Islet precursor cell (in vitro differentiated cells): Measurements from ENCODE around the gene MLC1.
A peak's percentile ranks its signal among the peaks of the same experiment; 100 is the strongest.
"Not testable (repeated sequence)": the region's sequence is repeated elsewhere in the genome, so short reads cannot be mapped to it uniquely, and the experiment has no call there.

Experiments
- DNase-seq: peaks from one replicate; pipeline ENCODE4 v3.0.0-alpha.2; 2018

The MLC1 gene

GRCh38 chr22:50101870-50102565, 16.8 kb upstream of the MLC1 start:
- no peak for DNase-seq

GRCh38 chr22:50098052-50098451, 12.8 kb upstream of the MLC1 start:
- no peak for DNase-seq

DNA sequence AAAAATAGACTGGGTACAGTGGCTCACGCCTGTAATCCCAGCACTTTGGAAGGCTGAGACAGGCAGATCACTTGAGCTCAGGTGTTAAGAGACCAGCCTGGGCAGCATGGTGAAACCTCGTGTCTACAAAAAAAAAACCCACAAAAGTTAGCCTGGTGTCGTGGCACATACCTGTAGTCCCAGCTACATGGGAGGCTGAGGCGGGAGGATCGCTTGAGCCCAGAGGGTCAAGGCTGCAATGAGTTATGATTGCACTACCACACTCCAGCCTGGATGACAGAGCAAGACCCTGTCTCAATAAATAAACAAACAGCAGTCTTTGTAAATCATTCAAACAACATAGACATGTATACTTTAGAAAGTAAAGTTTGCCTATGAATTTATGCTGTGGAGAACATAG, 7.1 kb upstream of the MLC1 start:
- DNase-seq, result no peak

DNA sequence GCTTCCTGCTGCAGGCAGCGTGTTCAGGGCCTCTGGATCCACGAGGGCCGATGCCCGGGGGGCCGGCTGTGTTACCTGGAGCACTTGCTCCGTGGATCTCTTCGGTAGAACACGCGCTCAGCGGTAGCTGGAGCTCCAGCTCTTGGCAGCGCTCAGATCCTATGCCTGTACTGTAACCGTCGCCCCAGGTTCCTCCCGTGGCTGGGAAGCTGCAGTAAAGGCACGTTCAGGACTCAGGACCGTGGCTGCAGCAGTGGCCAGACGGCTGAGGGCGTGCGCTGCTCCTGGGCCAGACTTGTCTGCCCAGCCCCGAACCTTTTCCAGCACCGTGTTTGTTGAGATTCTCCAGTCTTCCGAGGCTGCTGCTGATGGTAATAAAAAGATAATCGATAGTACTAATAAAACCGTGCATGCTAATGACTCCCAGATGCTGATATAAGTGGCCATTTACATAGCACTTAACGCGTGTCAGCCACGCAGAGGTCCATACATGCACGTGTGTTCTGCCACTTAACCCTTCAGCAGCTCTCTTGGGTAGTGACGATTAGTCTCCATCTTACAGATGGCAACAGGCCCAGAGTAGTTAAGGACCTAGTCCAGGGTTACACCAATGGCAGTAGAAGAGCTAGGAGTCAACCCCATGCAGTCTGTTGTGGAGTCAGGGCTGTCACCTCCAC, 6.0 kb upstream of the MLC1 start:
- no peak for DNase-seq

DNA sequence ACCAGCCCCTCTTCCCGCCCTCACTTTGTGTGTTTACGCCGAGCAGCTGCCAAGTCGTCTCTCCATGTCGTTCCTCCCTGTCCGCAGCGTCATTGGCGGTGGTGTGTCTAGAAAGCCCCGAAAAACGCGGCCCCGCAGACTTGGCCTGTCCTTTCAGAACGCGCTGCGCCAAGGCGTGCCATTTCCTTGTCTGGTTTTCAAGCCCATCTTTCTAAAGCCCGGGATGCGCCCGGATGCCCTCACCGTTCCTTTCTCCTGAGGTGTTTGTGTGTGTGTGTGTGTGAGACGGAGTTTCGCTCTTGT, 5.1 kb upstream of the MLC1 start:
- no peak for DNase-seq

GRCh38 chr22:50089682-50090411, 4.6 kb upstream of the MLC1 start, which contains the start of gene MOV10L1:
Gene MOV10L1, plus strand, starts transcription at chr22:50090006. Its CDS starts 83 bp downstream, at chr22:50090089.
- DNase-seq, result no peak

DNA sequence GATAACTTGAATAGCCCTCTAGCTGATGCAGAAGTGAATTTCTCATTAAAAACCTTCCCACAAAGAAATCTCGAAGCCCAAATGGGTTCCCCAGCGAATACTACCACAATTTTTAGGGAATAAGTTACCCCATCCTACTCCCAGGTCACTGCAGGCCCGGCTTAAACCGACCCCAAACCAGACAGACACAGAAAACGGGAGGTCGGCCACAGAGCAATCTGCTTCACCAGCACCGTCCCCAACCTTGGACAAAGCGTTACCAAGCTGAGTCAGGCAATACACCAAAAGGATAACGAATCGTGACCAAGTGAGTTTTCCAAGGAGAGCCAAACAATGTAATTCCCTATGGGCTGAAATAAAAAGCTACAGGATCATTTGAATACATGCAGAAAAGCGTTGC, 4.0 kb upstream of the MLC1 start:
- DNase-seq, result no peak

GRCh38 chr22:50088096-50088495, 2.9 kb upstream of the MLC1 start:
- DNase-seq, result no peak

DNA sequence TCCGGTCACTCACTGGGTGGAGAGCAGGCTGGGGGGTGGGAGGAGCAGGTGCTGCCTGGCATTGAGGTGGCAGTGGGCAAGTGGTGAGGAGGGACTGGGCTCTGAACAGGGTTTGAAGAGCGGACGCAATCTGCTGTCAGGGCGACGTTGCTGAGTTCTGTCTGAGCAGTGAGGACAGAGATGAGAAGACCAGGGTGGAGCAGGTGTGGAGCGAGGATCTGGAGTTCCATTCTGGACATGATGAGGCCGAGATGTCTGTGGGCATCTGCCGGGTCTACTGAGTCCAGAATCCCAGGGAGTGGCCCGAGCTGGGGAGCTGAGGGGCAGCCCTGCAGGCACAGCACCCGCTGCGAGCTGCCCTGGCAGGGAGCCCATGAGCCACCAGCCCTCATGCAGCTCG, 2.4 kb upstream of the MLC1 start:
- DNase-seq, result no peak

DNA sequence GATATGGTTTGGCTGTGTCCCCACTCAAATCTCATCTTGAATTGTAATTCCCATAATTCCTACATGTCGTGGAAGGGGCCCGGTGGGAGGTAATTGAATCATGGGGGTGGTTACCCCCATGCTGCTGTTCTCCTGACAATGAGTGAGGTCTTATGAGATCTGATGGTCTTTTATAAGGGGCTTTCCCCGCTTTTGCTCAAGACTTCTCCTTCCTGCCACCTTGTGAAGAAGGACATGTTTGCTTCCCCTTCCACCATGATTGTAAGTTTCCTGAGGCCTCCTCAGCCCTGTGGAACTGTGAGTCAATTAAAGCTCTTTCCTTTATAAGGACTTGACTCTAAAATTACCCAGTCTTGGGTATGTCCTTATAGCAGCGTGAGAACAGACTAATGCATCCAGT, 1.7 kb upstream of the MLC1 start:
- DNase-seq, result not testable (repeated sequence)

DNA sequence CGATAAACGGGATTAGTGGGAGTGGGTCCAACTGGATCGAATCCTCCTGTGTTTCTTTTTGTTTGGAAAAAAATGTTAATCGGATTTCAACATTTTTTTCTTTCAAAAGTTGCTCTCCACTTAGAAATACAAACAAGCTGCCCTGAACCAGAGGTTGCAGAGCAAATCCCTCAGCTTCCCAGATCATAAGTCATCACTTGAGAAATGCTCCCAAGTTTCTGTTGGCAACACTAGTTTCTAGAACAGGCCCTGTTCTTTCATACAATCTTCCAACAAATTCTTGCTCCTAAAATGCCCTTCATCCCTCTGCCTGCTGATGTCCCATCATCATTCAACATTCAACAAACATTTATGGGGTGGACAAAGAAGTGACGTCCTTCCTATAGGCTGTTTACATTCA, 1.3 kb upstream of the MLC1 start:
- DNase-seq, result no peak

DNA sequence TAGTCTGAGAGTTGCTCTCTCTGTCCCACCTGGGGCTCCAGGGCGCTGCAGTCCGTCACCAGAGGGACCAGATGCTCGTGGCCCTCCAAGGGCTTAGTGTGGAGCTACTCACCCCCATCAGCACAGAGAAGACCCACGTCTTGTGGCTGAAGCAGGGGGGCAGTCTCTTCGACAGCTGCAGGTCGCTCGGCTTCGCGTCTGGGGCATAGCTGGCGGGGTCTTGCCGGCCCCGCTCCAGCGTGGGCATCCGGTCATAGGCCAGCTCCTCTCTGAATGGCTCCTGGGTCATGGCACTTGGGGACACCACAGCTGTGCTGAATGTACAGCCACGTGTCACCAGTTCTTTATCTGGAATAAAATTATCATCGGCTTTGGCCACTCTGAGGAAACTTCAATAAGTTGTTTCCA, 608 bp downstream of the MLC1 start:
- DNase-seq, result no peak

GRCh38 chr22:50084080-50084477, 1.1 kb downstream of the MLC1 start:
- no peak for DNase-seq

DNA sequence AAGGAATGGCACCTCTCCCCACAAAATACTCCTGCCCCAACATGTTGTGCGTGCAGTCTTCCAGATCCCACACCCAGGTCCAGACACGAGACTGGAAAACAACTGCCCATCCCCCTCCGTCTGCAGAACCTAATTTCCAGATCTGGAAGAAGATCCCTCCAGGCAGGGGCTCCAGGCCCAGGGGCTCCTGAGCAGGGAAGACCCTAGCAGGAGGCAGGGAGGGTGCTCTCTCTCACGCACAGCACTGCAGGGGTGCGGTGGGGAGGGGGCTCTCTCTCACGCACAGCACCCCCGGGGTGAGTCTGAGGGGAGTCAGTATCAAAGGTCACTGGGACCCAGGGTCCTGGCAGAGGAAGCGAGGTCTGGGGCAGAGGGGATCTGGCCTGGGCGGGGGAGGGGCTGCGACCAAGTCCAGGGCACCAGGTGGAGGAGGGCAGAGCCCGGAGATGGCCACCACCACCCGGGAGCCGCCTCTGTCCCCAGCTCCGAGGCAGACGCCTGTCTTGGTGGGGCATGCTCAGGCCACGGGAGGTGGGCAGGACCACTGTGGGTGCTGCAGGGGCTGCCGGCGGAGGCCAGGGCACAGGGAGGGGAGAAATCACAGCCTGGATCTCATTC, 1.7 kb downstream of the MLC1 start:
- DNase-seq, result peak; percentile 59

- peak; percentile 74 for DNase-seq
Observed at GRCh38 chr22:50082961-50083461, 2.2 kb downstream of the MLC1 start.

DNA sequence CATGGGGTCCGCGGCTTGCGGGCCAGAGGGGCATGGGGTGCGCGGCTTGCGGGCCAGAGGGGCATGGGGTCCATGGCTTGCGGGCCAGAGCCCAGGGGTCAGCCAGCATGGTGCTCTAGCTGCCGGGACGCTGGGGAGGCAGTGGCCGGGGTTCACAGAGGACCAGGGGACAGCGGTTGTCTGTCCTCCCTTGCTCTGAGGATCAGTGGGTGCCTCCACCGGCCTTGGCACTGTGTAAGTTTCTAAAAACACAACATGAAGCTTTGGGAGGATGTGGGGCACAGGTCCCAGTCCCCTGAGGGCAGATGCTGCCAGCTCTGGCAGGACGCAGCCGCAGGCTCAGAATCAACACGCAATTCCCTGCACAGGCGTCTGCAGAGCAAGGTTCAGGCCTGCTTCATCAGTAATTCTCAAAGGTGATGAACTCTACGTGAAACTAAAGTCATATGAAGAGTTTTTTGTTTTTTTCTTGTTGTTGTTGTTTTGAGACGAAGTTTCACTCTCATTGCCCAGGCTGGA, 3.0 kb downstream of the MLC1 start:
- no peak for DNase-seq

- peak; percentile 50 for DNase-seq
Observed at GRCh38 chr22:50081426-50082196, 3.6 kb downstream of the MLC1 start.

DNA sequence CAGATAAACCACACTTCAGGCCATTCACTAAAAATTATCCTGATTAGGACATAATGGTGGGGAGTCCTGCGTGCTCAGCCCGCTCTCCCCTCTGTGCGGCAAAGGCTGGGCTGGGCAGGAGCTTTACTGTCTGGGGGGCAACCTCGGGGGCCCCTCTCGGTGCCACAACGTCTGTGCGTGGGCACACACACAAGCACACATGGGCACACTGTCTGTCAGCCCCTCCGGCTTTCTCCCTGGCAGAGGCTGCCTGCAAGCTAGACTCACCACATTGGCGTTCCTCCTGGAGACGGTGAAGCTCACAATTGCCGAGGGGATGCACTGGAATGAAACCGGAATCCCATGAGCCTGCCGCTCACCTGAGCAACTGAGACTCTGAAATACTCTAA, 5.2 kb downstream of the MLC1 start:
- no peak for DNase-seq

GRCh38 chr22:50078761-50079160, 6.5 kb downstream of the MLC1 start:
- no peak for DNase-seq

DNA sequence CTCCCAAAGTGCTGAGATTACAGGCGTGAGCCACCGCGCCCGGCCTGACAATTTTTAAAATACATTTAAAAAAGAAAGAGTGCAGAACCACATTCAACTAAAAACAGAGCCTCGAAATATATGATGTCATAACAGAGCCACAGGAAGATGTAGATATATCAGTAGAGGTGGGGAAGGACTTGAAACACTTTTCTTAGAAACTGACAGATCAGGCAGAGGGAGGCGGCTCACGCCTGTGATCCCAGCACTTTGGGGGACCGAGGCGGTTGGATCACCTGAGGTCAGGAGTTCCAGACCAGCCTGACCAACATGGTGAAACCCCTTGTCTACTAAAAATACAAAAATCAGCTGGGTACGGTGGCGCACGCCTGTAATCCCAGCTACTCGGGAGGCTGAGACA, 7.0 kb downstream of the MLC1 start:
- DNase-seq, result no peak

GRCh38 chr22:50076646-50077535, 8.3 kb downstream of the MLC1 start:
- DNase-seq, result peak; percentile 37
